Epithelial cell of prostate (primary cell): ENCODE results near the gene GFY.

Source experiments
- DNase-seq: peaks from one replicate; pipeline ENCODE4 v3.0.0-alpha.2; 2011; ENCODE audit warnings: low read depth, low spot score
- H3K27ac ChIP-seq: fragments of 450-650 bp; 2 replicates; pipeline ENCODE4 v1.5.1; 2017; ENCODE audit warnings: mild to moderate bottlenecking

GFY gene, protein sequence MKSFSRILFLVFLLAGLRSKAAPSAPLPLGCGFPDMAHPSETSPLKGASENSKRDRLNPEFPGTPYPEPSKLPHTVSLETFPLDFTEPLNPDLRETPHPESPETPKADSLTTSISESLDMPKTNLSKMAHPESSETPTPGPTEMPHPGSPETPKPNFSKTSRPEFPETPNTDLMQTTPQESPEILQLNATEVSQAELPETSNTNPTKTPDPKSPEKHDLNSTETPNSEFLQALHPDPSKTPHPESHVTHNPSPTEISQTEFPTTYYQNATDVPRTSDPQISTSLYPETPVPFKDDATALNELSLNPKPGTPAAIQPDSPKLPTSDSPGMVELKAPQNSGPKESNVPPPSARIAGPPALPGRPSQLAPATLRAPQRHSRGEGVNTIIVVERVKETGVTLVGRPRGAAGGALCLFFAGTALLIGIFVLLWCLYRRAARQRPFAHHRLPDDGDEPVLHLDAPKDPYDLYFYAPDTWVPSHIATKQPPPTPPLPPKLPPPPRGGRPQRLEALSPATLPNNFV

DNA sequence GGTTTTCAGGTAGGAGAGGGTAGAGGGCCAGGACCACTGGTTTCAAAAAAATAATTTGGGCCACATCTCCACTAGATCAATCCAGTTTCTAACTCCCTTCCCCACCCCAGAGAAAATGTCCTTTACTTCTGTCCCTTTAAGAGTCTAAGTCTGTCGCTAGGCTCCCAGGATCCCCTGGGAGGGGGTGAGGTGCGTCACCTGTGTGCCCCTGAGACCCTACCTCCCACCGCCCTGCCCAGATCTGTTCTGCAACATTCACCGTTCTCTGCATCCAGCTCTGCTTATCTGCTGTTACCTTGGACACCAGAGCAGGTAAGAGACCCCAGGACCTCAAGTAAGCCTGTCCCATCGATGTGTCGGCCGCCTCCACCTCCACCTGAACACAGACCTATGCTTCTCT lies at the start of gene GFY:
Gene GFY, plus strand, starts transcription at position 211 of the 400 bp plus-strand sequence. CDS start 1,043 bp downstream, outside the sequence.
- no peak within 1 kb of the TSS for H3K27ac ChIP-seq
- DNase-seq, result no peak

DNA sequence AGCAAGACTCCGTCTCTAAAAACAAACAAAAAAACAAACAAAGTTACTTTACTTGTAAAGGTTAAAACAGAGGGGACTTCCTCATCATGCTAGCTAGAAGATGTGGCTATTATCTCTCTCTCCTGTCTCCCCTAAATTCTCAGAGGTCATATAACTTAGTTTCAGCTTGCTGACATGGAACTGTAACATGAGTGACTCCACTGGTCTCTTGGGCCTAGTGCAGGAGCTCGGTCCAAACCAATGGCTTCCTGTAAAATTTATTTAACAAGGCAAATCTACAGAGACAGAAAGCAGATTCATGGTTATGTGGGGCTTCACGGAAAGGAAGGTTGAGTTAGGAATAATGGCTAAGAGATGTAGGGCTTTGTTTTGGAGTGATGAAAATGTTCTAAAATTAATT lies 46.7 kb upstream of the GFY start:
- no peak overlapping the region for H3K27ac ChIP-seq
- DNase-seq, result no peak

DNA sequence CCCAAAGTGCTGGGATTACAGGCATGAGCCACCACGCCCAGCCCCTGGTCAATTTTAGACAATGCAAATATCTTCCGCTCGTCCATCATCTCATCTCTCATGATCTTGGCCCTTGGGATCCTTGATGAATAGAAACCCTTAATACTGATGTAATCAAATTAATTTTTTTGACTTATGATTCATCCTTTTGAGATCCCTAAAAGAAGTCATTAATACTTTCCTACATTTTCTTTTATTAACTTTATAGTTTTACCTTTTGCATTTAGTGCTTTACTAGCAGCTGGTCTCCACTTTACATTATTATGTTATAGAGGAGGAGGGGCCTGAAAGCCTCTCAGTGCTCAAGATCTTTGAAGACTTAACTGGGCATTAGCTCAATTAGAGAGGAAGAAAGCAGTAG lies 44.8 kb upstream of the GFY start:
- DNase-seq, result no peak
- no peak overlapping the region for H3K27ac ChIP-seq

DNA sequence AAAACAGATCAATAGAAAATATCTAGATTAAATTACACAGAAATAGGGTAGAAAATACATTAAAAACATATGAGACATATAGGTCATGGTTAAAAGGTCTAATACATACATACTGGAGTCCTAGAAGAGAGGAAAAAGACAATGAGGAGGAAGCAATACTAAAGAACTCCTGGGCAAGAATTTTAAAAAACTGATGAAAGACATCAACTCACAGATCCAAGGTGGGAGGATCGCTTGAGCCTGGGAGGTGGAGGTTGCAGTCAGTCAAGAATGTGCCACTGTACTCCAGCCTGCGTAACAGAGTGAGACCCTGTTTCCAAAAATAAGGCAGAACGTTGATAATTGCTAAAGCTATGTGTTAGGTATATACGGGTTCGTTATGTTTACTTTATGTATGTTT lies 42.5 kb upstream of the GFY start:
- no peak for DNase-seq
- no peak overlapping the region for H3K27ac ChIP-seq

DNA sequence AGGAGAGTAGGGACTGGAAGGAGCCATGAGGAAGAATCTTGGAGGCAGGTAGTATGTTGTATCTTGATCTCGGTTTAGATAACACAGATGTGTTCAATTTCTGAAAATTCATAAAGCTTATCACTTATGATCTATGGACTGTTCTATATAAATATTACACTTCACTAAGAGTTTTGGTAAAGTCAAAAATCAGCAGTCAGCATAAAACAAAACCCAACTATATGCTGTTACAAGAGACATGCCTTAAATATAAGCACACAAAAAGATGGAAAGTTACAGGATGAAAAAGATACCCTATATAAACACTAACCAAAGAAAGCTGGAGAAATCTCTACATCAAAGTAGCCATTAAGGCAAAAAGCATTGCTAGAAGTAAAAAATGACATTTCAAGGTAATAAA lies 41.6 kb upstream of the GFY start:
- DNase-seq, result no peak
- no peak overlapping the region for H3K27ac ChIP-seq

DNA sequence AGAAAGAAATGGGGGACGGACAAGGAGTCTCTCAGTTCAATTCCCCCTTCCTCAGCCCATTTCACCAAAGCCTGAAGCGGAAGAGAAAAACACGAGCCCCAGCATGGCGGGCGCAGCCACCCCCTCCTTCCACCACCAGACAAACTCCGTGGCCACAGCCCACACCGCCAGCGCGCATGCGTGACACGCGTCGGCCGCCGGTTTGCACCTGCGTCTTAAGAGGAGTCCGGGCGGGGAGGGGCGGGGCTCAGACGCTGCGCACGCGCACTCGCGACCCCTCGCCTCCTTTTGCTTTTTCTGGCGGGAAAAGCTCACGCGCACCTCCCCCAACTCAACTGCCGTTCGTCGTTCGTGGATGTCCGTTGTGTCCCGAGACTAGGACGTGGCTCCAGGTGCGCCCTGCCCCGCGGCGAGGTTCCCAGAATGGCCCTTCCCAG lies 37.2 kb upstream of the GFY start, which contains the start of gene KASH5:
Gene KASH5, plus strand, starts transcription at position 314 of the 437 bp plus-strand sequence. CDS start 2,635 bp downstream, outside the sequence.
- DNase-seq, result no peak
- H3K27ac ChIP-seq, result no peak within 1 kb of the TSS

DNA sequence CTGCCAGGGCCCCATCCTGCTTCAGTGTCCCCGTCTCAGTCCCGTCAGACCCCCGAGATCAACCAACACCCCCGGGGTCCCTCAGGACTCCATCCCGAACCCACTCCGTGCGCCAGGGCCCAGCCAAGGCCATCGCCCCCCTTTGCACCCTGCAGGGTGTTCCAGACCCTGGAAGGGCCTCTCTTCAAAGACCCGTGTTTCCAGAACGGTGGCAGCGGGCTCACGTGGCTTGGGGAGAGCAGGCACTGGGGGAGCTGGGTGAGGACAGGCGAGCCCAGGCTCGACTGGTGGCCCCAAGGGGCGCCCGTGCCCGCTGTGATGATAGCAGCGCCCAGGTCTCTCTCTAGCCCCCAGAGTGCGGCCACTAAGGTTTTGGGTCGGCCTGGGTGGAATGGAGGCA lies 35.8 kb upstream of the GFY start:
- DNase-seq, result no peak
- no peak overlapping the region for H3K27ac ChIP-seq

DNA sequence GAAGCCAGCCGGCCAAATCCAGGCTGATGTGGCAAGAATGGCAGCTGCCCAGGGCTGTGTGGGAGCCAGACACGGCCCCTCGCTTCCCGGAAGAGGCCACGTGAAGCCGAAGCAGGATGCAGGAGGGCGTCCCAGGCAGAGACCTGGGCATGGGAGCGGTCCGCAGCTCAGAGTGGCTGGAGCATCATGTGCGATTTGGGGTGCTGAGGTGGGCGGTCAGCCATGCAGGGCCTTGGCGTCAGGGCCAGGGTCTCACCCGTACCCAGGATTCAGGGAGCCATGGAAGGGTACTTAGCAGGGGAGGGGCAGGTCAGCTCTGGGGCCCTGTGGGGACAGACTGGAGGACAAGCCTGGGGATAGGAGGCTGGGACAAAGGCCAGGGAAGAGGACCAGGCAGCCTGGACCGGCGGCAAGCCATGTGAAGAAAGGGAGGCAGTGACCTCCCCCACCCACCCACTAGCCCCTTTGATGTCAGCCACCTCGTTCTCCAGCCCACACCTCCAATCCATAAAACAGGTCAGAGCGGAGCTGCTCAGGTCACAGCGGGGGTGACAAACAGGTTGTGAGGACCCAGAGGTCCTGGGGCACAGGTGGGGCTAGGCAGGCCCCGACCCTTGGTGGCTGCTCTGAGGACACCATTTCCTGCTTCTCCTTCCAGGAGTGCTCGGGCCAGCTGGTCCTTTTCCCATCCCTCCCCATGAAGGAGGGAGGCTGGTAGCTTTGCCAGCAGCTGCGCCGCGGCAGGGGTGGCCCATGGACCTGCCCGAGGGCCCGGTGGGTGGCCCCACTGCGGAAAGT lies 34.9 kb upstream of the GFY start:
- no peak for DNase-seq
- no peak overlapping the region for H3K27ac ChIP-seq

DNA sequence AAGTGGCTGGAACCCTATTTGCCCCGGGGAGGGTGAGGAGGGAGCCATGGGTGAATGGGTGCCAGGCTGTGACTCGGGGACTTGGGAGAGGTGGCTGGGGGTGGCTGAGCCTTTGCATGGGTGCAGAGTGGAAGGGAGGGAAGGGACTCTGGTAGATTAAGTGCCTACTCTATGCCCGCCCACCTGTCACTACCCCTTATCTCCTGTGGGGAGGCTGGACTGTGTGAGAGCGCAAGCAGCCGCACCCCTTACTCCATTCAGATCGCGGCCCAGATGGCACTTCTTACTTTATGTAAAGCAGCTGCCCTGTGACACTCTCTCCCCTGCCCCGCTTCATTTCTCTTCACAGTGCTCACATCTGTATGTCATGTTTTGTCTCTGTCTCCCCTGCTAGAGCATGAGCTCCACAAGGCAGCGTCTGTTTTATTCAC lies 34.2 kb upstream of the GFY start:
- no peak overlapping the region for H3K27ac ChIP-seq
- no peak for DNase-seq

DNA sequence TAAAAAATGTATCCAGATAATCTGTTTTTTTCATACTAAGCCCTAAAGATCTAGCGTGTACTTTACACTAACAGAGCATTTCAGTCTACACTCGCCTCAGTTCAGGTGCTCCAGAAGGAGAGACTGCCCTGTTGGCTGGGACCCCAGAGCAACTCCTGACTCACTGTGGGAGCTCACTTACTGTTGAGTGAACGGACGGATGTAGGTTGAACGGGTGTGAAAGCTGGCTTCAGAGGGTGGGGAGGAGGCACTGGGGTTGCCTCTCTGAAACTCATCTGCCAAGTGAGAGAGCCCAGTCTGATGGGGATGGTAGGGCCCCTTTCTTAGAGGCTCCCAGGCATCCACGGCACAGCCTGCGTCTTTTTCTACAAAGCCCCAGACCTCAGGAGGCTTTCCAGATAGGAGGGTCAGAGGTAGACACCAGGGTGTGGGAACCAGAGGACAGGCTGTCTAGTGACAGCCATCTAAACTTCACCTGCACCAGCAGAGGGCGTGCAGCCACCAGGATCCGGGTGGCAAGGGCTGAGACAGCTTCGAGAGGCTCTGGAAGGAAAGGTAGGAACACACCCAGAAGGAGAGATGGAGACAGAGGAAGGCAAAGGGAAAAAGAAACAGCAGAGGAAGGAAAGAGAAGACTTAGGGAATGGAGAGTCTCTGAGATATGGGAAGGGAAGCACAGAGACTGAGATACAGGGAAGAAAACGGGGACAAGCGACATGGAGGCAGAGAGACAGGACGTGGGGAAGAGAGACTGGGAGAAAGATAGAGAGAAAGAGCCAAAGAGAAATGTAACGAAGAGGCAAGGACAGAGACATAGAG lies 33.4 kb upstream of the GFY start:
- no peak for DNase-seq
- H3K27ac ChIP-seq, result no peak overlapping the region

DNA sequence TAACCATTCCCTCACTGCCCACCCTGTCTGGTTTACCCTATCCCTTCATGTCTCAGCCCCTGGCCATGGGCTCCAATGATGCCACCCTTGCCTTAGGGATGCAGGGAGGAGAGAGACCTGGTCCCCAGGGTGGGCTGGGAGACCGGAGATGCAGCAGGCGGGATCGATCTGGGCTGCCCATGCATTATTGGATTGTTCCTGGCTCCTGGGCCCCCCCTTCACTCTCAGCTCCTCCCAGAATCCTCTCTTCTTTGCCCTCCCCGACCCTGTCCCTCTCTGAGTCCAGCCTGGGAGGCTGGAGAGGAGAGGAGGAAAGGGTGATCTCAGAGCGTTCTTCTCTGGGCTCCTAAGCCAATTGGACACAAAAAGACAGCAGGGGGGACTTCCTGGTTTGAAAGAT lies 31.3 kb upstream of the GFY start:
- no peak for DNase-seq
- no peak overlapping the region for H3K27ac ChIP-seq

DNA sequence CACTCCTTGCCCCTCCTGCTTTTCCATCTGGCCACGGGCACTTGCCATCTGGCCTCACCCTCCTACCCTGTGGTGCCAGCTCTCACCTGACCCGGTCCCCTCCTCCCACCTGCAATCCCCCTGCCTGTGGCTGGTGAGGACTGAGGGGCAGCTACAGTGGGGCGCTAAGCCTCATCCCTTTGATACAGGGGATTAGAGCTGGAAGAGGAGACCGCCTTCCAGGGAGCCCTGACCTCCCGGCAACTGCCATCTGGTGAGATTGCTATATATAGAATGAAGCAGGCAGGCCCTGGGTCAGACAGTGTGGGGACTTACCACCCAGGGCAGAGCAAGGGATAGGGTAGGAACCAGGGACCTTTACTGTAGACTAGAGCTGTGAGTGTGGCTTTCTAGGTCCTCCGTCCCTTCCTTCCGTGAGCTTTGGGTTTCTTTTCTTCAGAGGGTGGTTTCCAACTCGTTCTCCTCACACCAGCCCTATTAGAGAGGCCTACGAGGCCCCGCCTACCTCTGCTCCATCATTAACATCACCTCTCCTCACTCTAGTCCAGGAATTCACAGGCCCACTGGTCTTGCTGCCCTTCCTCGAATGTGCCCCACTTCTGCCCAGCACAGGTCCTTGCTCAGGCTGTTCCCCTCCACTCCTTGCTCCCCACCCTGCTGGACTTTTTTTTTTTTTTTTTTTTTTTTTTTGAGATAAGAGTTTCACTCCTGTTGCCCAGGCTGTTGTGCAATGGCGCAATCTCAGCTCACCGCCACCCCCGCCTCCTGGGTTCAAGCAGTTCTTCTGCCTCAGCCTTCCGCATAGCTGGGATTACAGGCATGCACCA lies 29.4 kb upstream of the GFY start:
- no peak for DNase-seq
- H3K27ac ChIP-seq, result no peak overlapping the region

DNA sequence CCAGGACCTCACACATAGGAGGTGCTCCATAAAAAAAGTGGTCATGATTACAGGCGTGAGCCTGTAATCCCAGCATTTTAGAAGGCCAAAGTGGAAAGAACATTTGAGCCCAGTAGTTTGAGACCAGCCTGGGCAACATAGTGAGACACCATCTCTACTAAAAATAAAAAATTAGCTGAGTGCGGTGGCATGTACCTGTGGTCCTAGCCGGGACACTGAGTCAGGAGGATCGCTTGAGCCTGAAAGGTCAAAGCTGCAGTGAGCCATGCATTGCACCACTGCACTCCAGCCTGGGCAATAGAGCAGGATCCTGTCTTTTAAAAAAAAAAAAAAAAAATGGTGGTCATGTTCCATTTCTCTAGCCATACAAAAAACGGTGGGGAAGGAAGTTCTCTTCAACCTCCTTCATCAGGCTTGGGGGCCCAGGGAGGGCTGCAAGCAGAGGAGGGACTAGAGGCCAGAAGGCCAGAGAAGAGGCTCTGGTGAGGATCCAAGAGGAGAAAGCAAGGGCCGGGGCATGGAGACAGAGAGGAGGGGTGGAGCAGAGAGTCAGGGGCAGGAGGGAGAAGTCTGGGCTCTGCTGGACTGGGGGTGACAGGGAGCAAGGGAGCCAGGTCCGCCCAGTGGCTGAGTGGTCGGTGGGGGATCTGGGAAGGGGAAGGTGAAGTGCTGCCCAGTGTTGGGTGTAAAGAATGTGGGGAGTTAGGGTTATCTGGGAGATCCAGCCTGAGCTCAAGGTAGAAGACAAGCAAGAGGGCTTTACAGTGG lies 28.3 kb upstream of the GFY start:
- H3K27ac ChIP-seq, result no peak overlapping the region
- no peak for DNase-seq

DNA sequence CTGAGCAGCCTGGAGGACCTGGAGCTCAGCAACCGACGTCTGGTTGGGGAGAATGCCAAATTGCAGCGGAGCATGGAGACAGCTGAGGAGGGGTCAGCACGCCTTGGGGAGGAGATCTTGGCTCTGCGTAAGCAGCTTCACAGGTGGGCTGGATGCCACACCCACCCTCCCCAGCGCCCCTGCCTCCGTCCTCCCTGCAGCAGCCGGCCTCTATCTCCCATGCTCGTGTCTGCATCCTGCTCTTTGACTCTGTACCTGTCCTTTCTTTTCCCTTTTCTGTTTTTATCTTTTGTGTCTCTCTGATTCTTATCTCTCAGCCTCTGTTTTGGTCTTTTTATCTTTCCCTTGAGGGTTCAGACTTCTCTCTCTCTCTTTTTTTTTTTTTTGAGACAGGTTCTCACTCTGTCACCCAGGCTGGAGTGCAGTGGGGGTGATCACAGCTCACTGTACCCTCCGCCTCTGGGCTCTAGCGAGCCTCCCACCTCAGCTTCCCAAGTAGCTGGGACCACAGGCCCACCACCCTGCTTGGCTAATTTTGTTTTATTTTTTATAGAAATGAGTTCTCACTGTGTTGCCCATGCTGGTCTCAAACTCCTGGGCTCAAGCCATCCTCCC lies 27.1 kb upstream of the GFY start:
- H3K27ac ChIP-seq, result no peak overlapping the region
- DNase-seq, result no peak

DNA sequence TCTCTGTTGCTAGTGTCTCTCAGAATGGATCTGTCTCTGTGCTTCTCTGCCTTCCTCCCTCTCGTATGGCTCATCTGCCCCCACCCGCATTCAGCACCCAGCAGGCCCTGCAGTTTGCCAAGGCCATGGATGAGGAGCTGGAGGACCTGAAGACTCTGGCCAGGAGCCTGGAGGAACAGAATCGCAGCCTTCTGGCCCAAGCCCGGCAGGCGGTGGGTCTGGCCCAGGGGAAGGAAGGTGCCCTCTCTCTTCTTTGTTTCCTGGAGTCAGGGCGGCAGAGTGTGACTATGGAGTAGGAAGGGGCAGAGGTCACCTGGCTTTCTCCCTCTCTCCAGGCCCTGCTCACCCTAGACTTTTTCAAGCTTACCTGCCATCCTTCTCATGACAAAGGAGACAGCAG lies 26.3 kb upstream of the GFY start:
- DNase-seq, result no peak
- H3K27ac ChIP-seq, result no peak overlapping the region

DNA sequence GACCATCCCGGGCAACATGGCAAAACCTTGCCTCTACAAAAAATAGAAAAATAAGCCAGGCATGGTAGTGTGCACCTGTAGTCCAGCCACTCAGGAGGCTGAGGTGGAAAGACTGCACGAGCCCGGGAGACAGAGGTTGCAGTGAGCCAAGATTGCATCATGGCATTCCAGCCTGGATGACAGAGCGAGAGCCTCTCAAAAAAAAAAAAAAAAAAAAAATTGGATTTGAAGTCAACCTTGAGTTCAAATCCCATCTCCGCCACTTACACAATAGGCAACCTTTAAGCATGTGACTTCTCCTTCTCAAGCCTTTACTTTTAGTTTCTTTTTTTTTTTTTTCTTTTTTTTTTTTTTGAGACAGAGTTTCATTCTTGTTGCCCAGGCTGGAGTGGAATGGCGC lies 25.2 kb upstream of the GFY start:
- DNase-seq, result no peak
- no peak overlapping the region for H3K27ac ChIP-seq

DNA sequence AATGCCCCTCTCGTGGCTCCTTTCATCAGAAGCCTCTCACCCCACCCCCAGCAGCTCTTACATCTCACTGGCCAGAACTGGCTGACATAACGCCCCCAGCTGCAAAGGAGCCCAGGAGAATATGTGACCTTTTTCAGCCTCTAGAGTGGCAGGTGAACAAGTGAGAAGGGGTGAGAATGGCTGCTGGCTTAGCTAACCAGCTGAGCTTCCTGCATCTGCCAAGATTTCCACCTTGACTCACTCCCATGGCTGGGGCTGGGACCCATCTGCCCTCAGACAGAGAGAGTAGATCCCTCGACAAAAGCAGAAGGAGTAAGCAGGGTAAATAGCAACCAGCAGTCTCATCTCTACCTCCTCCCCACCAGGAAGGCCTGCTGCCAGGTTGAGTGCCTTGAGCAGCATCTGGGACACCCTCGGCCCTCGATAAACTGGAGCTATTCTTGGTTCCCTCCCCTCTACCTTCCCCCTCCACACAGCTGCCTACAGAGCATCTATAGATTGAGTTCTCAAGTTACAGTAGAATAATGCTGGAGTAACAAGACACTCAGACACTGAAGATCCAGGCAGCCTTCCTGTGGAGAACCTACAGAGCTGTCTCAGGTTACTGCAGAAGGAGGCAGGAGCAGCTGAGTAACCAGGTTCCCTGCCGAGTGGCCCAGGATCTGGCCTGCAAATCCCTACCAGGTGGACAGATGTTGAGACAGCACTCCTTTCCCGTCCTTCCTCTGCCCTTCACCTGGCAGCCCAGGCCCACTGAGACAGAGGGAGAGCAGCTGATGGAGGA lies 21.6 kb upstream of the GFY start:
- no peak overlapping the region for H3K27ac ChIP-seq
- no peak for DNase-seq

DNA sequence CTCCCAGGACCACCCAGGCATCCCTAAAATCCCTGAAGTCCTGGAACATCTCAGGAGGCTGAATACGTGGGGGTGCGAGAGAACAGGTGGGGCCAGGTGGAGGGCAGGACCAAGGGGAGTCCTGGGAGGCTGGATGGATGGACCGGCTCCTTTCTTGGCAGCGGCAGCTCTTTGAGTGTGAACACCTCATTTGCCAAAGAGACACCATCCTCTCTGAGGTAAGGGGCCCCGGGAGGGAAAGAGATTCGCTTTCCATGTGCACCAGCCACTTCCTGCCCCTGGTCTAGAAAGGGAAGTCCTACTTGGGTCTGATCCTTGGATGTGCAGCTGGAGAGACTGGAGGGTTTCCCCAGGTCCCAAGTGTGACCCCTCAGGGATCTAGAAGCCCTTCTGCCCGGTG lies 18.1 kb upstream of the GFY start:
- no peak overlapping the region for H3K27ac ChIP-seq
- DNase-seq, result no peak
